K562 (cell line): ENCODE measurements around the gene ELFN2. TPM values are rescaled to one million over a fixed set of nuclear protein-coding genes. Genes with fewer than 3 reads are reported as not detected.

ENCODE experiments used
- BCOR ChIP-seq: fragments of 450-650 bp; IDR thresholded peaks from 2 replicates; pipeline ENCODE4 v1.6.1; 2016
- C11orf30 ChIP-seq: fragments of 450-650 bp; IDR thresholded peaks from 2 replicates; pipeline ENCODE4 v1.6.1; 2016; ENCODE audit warnings: low read depth, mild to moderate bottlenecking
- CHD4 ChIP-seq: fragments of 200-600 bp; sonication (generic); IDR thresholded peaks from 3 replicates; pipeline ENCODE4 v1.6.1; 2012; ENCODE audit warnings: low read depth, mild to moderate bottlenecking, mixed read lengths, low read length, inconsistent platforms; ENCODE audit not compliant: insufficient read depth, insufficient replicate concordance, poor library complexity, severe bottlenecking
- FOS ChIP-seq: IDR thresholded peaks from 3 replicates; pipeline ENCODE4 v1.6.1; 2011; ENCODE audit not compliant: insufficient read length; ENCODE audit errors: extremely low read depth
- FOSL1 ChIP-seq: fragments of 200-800 bp; sonication (Bioruptor generic); conservative IDR thresholded peaks from 2 replicates; pipeline ENCODE4 v1.6.1; 2016; ENCODE audit warnings: missing genetic modification characterization, missing compliant biosample characterization
- HDAC2 ChIP-seq: fragments of 450-650 bp; IDR thresholded peaks from 2 replicates; pipeline ENCODE4 v1.6.1; 2016; ENCODE audit warnings: mild to moderate bottlenecking
- JUN ChIP-seq, 2 experiments: sonication (generic) in 1 of 2; formaldehyde crosslinking in 1 of 2; IDR thresholded peaks; 2 replicates each; pipeline versions ENCODE4 v1.6.1 to v1.8.0; 2012 to 2022; ENCODE audit warnings: borderline replicate concordance in 2 of 2, mild to moderate bottlenecking in 2 of 2, improper control_type of control experiment in 1 of 2, low read depth in 1 of 2, low read length in 1 of 2, missing genetic modification reagents in 1 of 2
- MAFF ChIP-seq: IDR thresholded peaks from 2 replicates; pipeline ENCODE4 v1.6.1; 2012; ENCODE audit warnings: low read length, improper control_type of control experiment
- MAFG ChIP-seq: fragments of 450-650 bp; conservative IDR thresholded peaks from 2 replicates; pipeline ENCODE4 v1.6.1; 2016; ENCODE audit warnings: missing genetic modification characterization, missing compliant biosample characterization
- MAFK ChIP-seq: IDR thresholded peaks from 2 replicates; pipeline ENCODE4 v1.6.1; 2011; ENCODE audit warnings: low read length, improper control_type of control experiment
- NFE2L1 ChIP-seq: fragments of 450-650 bp; IDR thresholded peaks from 2 replicates; pipeline ENCODE4 v1.6.1; 2016; ENCODE audit warnings: missing genetic modification characterization, low read depth, mild to moderate bottlenecking, missing compliant biosample characterization, moderate library complexity, borderline replicate concordance
- NFIC ChIP-seq: fragments of 450-650 bp; IDR thresholded peaks from 2 replicates; pipeline ENCODE4 v1.6.1; 2017; ENCODE audit warnings: mild to moderate bottlenecking, inconsistent platforms
- NRF1 ChIP-seq, 2 experiments: fragments of 450-650 bp; IDR thresholded peaks in 1 of 2; conservative IDR thresholded peaks in 1 of 2; 2 replicates each; pipeline ENCODE4 v1.6.1; 2014; ENCODE audit warnings: mild to moderate bottlenecking in 2 of 2
- POLR3A ChIP-seq: IDR thresholded peaks from 2 replicates; pipeline ENCODE4 v1.6.1; 2011; ENCODE audit warnings: borderline replicate concordance, mild to moderate bottlenecking, moderate library complexity; ENCODE audit not compliant: insufficient read length, insufficient read depth; ENCODE audit errors: extremely low read depth
- RBM25 ChIP-seq: fragments of 200-400 bp; formaldehyde crosslinking; IDR thresholded peaks from 2 replicates; pipeline ENCODE4 v1.6.1; 2018; ENCODE audit warnings: low read length, low read depth, moderate library complexity; ENCODE audit not compliant: severe bottlenecking
- ZNF23 ChIP-seq: fragments of 250-450 bp; sonication (Bioruptor Pico); IDR thresholded peaks from 2 replicates; pipeline ENCODE4 v1.4.0; 2020; ENCODE audit warnings: mild to moderate bottlenecking
- ZNF316 ChIP-seq: fragments of 450-650 bp; IDR thresholded peaks from 2 replicates; pipeline ENCODE4 v1.6.1; 2016
- polyA plus RNA-seq, 8 experiments: library from polyadenylated mRNA; depleted of rRNA in 4 of 8; stranded (reverse) in 5 of 8; unstranded in 3 of 8; fragments of >200 nt; fragmentation: Nextera tagmentation in 2 of 8; fragmentation: Illumina TruSeq in 1 of 8; extraction: Ambion mirVana in 2 of 8; extraction: Trizol in 1 of 8; gene quantifications; 2 replicates each; pipeline versions ENCODE4 v1.2.1 to v1.2.3, GENCODE V29; 2011 to 2014; ENCODE audit warnings: inconsistent platforms in 1 of 8, missing spikeins in 1 of 8
- total RNA-seq, 7 experiments: library from RNA; depleted of rRNA in 6 of 7; stranded (reverse); fragments of >200 nt in 6 of 7; fragmentation: Illumina TruSeq in 2 of 7; extraction: Trizol in 2 of 7; gene quantifications; 2 replicates each; pipeline versions ENCODE4 v1.2.1 to v1.2.3, GENCODE V29; 2011 to 2021; ENCODE audit warnings: low replicate concordance in 1 of 7
- TF ChIP-seq, protein P1 (sequence below): fragments of 250-450 bp; sonication (Bioruptor Pico); IDR thresholded peaks from 2 replicates; pipeline ENCODE4 v1.9.0; 2021; ENCODE audit warnings: mild to moderate bottlenecking
- TF ChIP-seq, protein P2 (sequence below): fragments of 450-650 bp; IDR thresholded peaks from 2 replicates; pipeline ENCODE4 v1.6.1; 2017; ENCODE audit warnings: antibody characterized with exemption
- TF ChIP-seq, protein P3 (sequence below): sonication (generic); formaldehyde crosslinking; IDR thresholded peaks from 2 replicates; pipeline ENCODE4 v1.8.1; 2023; ENCODE audit warnings: mild to moderate bottlenecking, missing genetic modification reagents
- TF ChIP-seq, protein P4 (sequence below): fragments of 450-650 bp; IDR thresholded peaks from 2 replicates; pipeline ENCODE4 v1.6.1; 2018; ENCODE audit not compliant: partially characterized antibody

Gene ELFN2
- total and polyA plus RNA-seq, 9 of the 15 experiments (the other 6 are each of a cell fraction or from before 2014, with no cell fraction given) = not detected

DNA sequence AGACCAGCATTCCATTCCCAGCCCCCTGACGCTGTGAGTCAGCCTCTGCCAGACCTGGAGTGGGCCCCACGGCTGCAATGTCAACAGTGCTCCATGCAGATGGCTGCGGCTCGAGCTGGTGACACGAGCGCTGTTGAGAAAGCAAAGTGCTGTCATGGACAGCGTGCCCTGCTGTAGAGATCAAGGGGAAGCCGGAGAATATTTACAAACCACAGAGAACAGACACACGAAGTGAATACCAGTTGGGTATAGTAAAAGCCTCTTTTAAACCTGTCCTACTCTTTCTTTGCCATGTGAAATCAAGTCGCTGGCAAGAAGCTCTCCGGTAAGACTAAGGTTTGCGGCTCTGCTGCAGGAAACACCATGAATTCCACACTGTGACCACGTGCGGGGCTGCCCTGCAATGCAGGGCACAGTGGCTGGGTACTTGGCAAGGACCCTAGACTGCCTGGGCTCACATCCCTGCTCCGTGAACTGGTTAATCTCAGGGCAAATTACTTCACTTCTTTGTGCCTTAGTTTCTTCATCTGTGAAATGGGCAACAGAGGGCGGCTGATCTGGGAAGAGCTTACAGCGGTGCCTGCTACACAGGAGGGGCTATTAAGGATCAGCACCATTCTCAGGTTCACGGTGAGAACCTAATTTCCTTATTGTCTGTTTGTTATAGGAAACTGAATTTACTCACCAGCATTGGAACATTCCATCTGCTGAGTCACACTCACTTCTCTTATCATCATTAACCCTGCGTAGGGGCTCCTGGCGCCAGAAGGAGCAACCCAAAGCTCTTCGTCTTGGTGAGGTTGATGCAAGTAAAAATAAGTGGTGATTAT, 27.8 kb upstream of the ELFN2 start (continued):
- TF ChIP-seq NFIC (no peak), RBM25 (peak; percentile 85), BCOR (peak; percentile 94), MAFG (peak; percentile 80), MAFK (peak; percentile 68; the same call in 1 of the 2 replicates), POLR3A (no peak), ZNF23 (CRISPR knock-in tag) (no peak), MAFF (peak; percentile 76; the same call in 1 of the 2 replicates), HDAC2 (peak; percentile 45; the same call in 1 of the 2 replicates), NRF1 (conservative IDR thresholded peaks at IDR 0.05 in 1 of 2, IDR thresholded peaks at IDR 0.05 in 1 of 2) (peak; percentile 50 to 55), FOS (peak; percentile 1), NFE2L1 (tag) (peak; percentile 46; the same call in 1 of the 2 replicates), JUN (IDR thresholded peaks at IDR 0.05; ENCODE audit: borderline replicate concordance, low read depth, low read length) (peak; percentile 21; the same call in 1 of the 2 replicates), JUN (CRISPR knock-in tag; IDR thresholded peaks at IDR 0.05; ENCODE audit: borderline replicate concordance) (no peak), ZNF316 (peak; percentile 70), CHD4 (peak; percentile 21), FOSL1 (tag) (peak; percentile 54), C11orf30 (peak; percentile 82)
- TF ChIP-seq, protein P1, sequence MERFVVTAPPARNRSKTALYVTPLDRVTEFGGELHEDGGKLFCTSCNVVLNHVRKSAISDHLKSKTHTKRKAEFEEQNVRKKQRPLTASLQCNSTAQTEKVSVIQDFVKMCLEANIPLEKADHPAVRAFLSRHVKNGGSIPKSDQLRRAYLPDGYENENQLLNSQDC (CRISPR knock-in tag) = no peak
- TF ChIP-seq, protein P2, sequence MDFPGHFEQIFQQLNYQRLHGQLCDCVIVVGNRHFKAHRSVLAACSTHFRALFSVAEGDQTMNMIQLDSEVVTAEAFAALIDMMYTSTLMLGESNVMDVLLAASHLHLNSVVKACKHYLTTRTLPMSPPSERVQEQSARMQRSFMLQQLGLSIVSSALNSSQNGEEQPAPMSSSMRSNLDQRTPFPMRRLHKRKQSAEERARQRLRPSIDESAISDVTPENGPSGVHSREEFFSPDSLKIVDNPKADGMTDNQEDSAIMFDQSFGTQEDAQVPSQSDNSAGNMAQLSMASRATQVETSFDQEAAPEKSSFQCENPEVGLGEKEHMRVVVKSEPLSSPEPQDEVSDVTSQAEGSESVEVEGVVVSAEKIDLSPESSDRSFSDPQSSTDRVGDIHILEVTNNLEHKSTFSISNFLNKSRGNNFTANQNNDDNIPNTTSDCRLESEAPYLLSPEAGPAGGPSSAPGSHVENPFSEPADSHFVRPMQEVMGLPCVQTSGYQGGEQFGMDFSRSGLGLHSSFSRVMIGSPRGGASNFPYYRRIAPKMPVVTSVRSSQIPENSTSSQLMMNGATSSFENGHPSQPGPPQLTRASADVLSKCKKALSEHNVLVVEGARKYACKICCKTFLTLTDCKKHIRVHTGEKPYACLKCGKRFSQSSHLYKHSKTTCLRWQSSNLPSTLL = no peak
- TF ChIP-seq, protein P3, sequence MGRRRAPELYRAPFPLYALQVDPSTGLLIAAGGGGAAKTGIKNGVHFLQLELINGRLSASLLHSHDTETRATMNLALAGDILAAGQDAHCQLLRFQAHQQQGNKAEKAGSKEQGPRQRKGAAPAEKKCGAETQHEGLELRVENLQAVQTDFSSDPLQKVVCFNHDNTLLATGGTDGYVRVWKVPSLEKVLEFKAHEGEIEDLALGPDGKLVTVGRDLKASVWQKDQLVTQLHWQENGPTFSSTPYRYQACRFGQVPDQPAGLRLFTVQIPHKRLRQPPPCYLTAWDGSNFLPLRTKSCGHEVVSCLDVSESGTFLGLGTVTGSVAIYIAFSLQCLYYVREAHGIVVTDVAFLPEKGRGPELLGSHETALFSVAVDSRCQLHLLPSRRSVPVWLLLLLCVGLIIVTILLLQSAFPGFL = no peak
- TF ChIP-seq, protein P4, sequence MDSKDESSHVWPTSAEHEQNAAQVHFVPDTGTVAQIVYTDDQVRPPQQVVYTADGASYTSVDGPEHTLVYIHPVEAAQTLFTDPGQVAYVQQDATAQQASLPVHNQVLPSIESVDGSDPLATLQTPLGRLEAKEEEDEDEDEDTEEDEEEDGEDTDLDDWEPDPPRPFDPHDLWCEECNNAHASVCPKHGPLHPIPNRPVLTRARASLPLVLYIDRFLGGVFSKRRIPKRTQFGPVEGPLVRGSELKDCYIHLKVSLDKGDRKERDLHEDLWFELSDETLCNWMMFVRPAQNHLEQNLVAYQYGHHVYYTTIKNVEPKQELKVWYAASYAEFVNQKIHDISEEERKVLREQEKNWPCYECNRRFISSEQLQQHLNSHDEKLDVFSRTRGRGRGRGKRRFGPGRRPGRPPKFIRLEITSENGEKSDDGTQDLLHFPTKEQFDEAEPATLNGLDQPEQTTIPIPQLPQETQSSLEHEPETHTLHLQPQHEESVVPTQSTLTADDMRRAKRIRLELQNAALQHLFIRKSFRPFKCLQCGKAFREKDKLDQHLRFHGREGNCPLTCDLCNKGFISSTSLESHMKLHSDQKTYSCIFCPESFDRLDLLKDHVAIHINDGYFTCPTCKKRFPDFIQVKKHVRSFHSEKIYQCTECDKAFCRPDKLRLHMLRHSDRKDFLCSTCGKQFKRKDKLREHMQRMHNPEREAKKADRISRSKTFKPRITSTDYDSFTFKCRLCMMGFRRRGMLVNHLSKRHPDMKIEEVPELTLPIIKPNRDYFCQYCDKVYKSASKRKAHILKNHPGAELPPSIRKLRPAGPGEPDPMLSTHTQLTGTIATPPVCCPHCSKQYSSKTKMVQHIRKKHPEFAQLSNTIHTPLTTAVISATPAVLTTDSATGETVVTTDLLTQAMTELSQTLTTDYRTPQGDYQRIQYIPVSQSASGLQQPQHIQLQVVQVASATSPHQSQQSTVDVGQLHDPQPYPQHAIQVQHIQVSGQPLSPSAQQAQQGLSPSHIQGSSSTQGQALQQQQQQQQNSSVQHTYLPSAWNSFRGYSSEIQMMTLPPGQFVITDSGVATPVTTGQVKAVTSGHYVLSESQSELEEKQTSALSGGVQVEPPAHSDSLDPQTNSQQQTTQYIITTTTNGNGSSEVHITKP = peak; percentile 94
